Amniotic stem cell (primary cell): Measurements from ENCODE around the gene TAGLN.

Experiments
- DNase-seq: peaks from one replicate; lab custom pipeline; 2025; lab: John Stamatoyannopoulos, UW

TAGLN gene

GRCh38 chr11:117214404-117215110, 15.4 kb downstream of the TAGLN start:
- no peak for DNase-seq

GRCh38 chr11:117217141-117218084, 18.2 kb downstream of the TAGLN start:
- DNase-seq, result no peak

- DNase-seq, result no peak
These were observed 19.2 kb downstream of the TAGLN start for GRCh38 chr11:117218133-117218915.

- DNase-seq, result no peak
These were observed 19.8 kb downstream of the TAGLN start for GRCh38 chr11:117219001-117219400.

- DNase-seq, result no peak
These were observed 20.3 kb downstream of the TAGLN start for GRCh38 chr11:117219455-117219854.

- no peak for DNase-seq
These were observed 20.8 kb downstream of the TAGLN start for GRCh38 chr11:117219995-117220394.

- DNase-seq, result no peak
These were observed 21.4 kb downstream of the TAGLN start for GRCh38 chr11:117220568-117220967.

GRCh38 chr11:117220999-117221774, 22.0 kb downstream of the TAGLN start:
- no peak for DNase-seq

- no peak for DNase-seq
These were observed 22.8 kb downstream of the TAGLN start for GRCh38 chr11:117221775-117222517.

- no peak for DNase-seq
These were observed 24.0 kb downstream of the TAGLN start for GRCh38 chr11:117222991-117223740.

- DNase-seq, result no peak
These were observed 24.8 kb downstream of the TAGLN start for GRCh38 chr11:117223741-117224689.

GRCh38 chr11:117225553-117226170, 26.5 kb downstream of the TAGLN start:
- no peak for DNase-seq

- DNase-seq, result peak; percentile 18
These were observed 27.5 kb downstream of the TAGLN start for GRCh38 chr11:117226388-117227385.

- no peak for DNase-seq
These were observed 28.9 kb downstream of the TAGLN start for GRCh38 chr11:117228091-117228490.

GRCh38 chr11:117229411-117229810, 30.2 kb downstream of the TAGLN start:
- no peak for DNase-seq

- no peak for DNase-seq
These were observed 30.7 kb downstream of the TAGLN start for GRCh38 chr11:117229931-117230285.

GRCh38 chr11:117230286-117230961, 31.3 kb downstream of the TAGLN start:
- DNase-seq, result no peak
